ENCODE measurements around the gene APOC4.

Gene APOC4

GRCh38 chr19:44942067-44942571 lies at the start of gene APOC4:
TSS of gene APOC4 (plus strand) at chr19:44942237. CDS start at chr19:44942278, 41 bp downstream.
- H3K9ac ChIP-seq (ENCODE audit: low read depth, low read length): no peak within 1 kb of the TSS
- H3K9me3 ChIP-seq (ENCODE audit: control insufficient read depth, insufficient read depth, low read length): no peaks in the 10 kb centered on the region
- no peaks in the 10 kb centered on the region for H3K36me3 ChIP-seq (ENCODE audit: insufficient read depth, low read length)
- no peaks in the 10 kb centered on the region for H3K4me1 ChIP-seq (ENCODE audit: insufficient read depth, low read length)

GRCh38 chr19:44892932-44893331 lies 49.1 kb upstream of the APOC4 start:
- Histone ChIP-seq H3K4me1 (ENCODE audit: insufficient read depth, low read length) (peaks cover 7% of the 10 kb centered on the region; the same call in 1 of the 2 replicates), H3K9ac (ENCODE audit: low read depth, low read length) (no peak overlapping the region), H3K9me3 (ENCODE audit: control insufficient read depth, insufficient read depth, low read length) (no peaks in the 10 kb centered on the region), H3K36me3 (ENCODE audit: insufficient read depth, low read length) (peaks cover 22% of the 10 kb centered on the region)

DNA sequence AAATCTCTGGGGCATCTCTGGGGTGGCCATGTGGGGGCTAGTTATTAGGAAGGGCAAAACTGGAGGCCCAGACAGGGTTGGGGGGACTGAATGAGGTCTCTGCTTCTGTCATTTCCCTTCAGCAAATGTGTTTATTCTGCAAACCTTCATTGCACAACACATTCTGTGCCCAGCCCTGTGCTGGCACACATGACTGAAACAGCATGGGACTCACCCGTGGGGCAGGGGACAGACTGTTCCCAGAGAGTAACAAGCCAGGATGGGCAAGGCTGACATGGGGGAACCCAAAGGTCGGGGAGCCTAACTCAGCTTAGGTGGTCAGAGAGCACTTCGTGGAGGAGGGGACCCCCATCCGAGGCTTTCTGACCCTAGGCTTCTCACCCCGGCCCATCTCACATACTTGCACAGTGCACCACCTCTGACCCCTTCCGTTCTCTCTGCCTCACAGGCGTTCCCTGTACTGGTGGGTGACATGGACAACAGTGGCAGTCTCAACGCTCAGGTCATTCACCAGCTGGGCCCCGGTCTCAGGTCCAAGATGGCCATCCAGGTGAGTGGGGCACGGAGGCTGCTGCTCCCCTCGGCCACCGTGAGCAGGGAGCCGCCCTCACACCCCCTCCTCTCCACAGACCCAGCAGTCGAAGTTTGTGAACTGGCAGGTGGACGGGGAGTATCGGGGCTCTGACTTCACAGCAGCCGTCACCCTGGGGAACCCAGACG lies 48.5 kb upstream of the APOC4 start:
- Histone ChIP-seq H3K36me3 (ENCODE audit: insufficient read depth, low read length) (peaks cover 22% of the 10 kb centered on the region), H3K9ac (ENCODE audit: low read depth, low read length) (no peak overlapping the region), H3K4me1 (ENCODE audit: insufficient read depth, low read length) (peaks cover 7% of the 10 kb centered on the region; the same call in 1 of the 2 replicates), H3K9me3 (ENCODE audit: control insufficient read depth, insufficient read depth, low read length) (no peaks in the 10 kb centered on the region)

- H3K36me3 ChIP-seq (ENCODE audit: insufficient read depth, low read length): peaks cover 22% of the 10 kb centered on the region
- peaks cover 7% of the 10 kb centered on the region; the same call in 1 of the 2 replicates for H3K4me1 ChIP-seq (ENCODE audit: insufficient read depth, low read length)
These were observed 48.0 kb upstream of the APOC4 start for GRCh38 chr19:44894052-44894400.

DNA sequence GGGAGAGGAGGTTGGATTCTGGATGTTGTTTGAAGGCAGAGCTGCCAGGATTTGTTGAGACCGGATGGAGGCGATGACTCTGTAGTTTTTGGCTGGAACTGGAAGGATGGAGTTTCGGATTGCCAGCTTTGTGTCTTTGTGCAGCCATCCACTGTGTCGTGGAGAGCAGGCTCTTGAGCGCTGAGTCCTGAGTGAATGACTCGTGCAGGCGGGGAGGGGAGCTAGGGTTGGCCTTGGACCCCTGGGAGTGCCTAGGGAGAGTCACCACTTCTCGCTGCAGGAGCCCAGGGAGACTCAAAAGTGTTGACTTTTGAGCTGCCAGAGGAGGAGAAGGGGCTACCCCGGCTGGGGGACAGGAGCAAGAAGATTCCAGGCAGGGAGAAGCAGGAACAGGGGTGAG lies 47.1 kb upstream of the APOC4 start:
- Histone ChIP-seq H3K4me1 (ENCODE audit: insufficient read depth, low read length) (peaks cover 4% of the 10 kb centered on the region; the same call in 1 of the 2 replicates), H3K9ac (ENCODE audit: low read depth, low read length) (no peak overlapping the region), H3K36me3 (ENCODE audit: insufficient read depth, low read length) (peaks cover 25% of the 10 kb centered on the region), H3K9me3 (ENCODE audit: control insufficient read depth, insufficient read depth, low read length) (no peaks in the 10 kb centered on the region)

More at GRCh38 chr19:44894052-44894400, 48.0 kb upstream of the APOC4 start:
- Histone ChIP-seq H3K9me3 (ENCODE audit: control insufficient read depth, insufficient read depth, low read length) (no peaks in the 10 kb centered on the region), H3K9ac (ENCODE audit: low read depth, low read length) (no peak overlapping the region)

GRCh38 chr19:44897835-44898234 lies 44.2 kb upstream of the APOC4 start:
- peaks cover 22% of the 10 kb centered on the region for H3K36me3 ChIP-seq (ENCODE audit: insufficient read depth, low read length)
- no peaks in the 10 kb centered on the region for H3K4me1 ChIP-seq (ENCODE audit: insufficient read depth, low read length)
- no peaks in the 10 kb centered on the region for H3K9me3 ChIP-seq (ENCODE audit: control insufficient read depth, insufficient read depth, low read length)
- no peak overlapping the region for H3K9ac ChIP-seq (ENCODE audit: low read depth, low read length)

- Histone ChIP-seq H3K9me3 (ENCODE audit: control insufficient read depth, insufficient read depth, low read length) (no peaks in the 10 kb centered on the region), H3K36me3 (ENCODE audit: insufficient read depth, low read length) (peaks cover 13% of the 10 kb centered on the region), H3K4me1 (ENCODE audit: insufficient read depth, low read length) (peaks cover 12% of the 10 kb centered on the region; the same call in 1 of the 2 replicates), H3K9ac (ENCODE audit: low read depth, low read length) (no peak overlapping the region)
These were observed 41.5 kb upstream of the APOC4 start for GRCh38 chr19:44900328-44901244.

DNA sequence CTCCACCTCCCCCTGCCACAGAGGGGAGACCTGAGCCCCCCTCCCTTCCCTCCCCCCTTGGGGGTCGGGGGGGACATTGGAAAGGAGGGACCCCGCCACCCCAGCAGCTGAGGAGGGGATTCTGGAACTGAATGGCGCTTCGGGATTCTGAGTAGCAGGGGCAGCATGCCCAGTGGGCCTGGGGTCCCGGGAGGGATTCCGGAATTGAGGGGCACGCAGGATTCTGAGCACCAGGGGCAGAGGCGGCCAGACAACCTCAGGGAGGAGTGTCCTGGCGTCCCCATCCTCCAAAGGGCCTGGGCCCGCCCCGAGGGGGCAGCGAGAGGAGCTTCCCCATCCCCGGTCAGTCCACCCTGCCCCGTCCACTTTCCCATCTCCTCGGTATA lies 38.8 kb upstream of the APOC4 start:
- Histone ChIP-seq H3K9ac (ENCODE audit: low read depth, low read length) (no peak overlapping the region), H3K36me3 (ENCODE audit: insufficient read depth, low read length) (peaks cover 19% of the 10 kb centered on the region), H3K9me3 (ENCODE audit: control insufficient read depth, insufficient read depth, low read length) (no peaks in the 10 kb centered on the region), H3K4me1 (ENCODE audit: insufficient read depth, low read length) (peaks cover 12% of the 10 kb centered on the region; the same call in 1 of the 2 replicates)

DNA sequence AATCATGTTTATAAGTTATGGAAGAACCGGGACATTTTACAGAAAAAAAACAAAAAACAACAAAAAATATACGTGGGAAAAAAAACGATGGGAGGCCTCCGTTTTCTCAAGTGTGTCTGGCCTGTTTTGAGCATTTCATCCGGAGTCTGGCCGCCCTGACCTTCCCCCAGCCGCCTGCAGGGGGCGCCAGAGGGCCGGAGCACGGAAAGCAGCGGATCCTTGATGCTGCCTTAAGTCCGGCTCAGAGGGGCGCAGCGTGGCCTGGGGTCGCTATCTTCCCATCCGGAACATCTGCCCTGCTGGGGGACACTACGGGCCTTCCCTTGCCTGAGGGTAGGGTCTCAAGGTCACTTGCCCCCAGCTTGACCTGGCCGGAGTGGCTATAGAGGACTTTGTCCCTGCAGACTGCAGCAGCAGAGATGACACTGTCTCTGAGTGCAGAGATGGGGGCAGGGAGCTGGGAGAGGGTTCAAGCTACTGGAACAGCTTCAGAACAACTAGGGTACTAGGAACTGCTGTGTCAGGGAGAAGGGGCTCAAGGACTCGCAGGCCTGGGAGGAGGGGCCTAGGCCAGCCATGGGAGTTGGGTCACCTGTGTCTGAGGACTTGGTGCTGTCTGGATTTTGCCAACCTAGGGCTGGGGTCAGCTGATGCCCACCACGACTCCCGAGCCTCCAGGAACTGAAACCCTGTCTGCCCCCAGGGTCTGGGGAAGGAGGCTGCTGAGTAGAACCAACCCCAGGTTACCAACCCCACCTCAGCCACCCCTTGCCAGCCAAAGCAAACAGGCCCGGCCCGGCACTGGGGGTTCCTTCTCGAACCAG lies 38.2 kb upstream of the APOC4 start:
- H3K9me3 ChIP-seq (ENCODE audit: control insufficient read depth, insufficient read depth, low read length): no peaks in the 10 kb centered on the region
- no peak overlapping the region; the same call in 1 of the 2 replicates for H3K9ac ChIP-seq (ENCODE audit: low read depth, low read length)
- peaks cover 12% of the 10 kb centered on the region; the same call in 1 of the 2 replicates for H3K4me1 ChIP-seq (ENCODE audit: insufficient read depth, low read length)
- H3K36me3 ChIP-seq (ENCODE audit: insufficient read depth, low read length): peaks cover 19% of the 10 kb centered on the region

DNA sequence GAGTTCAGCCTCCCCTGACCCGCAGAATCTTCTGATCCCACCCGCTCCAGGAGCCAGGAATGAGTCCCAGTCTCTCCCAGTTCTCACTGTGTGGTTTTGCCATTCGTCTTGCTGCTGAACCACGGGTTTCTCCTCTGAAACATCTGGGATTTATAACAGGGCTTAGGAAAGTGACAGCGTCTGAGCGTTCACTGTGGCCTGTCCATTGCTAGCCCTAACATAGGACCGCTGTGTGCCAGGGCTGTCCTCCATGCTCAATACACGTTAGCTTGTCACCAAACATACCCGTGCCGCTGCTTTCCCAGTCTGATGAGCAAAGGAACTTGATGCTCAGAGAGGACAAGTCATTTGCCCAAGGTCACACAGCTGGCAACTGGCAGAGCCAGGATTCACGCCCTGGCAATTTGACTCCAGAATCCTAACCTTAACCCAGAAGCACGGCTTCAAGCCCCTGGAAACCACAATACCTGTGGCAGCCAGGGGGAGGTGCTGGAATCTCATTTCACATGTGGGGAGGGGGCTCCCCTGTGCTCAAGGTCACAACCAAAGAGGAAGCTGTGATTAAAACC lies 37.5 kb upstream of the APOC4 start:
- H3K9me3 ChIP-seq (ENCODE audit: control insufficient read depth, insufficient read depth, low read length): no peaks in the 10 kb centered on the region
- H3K9ac ChIP-seq (ENCODE audit: low read depth, low read length): no peak overlapping the region

DNA sequence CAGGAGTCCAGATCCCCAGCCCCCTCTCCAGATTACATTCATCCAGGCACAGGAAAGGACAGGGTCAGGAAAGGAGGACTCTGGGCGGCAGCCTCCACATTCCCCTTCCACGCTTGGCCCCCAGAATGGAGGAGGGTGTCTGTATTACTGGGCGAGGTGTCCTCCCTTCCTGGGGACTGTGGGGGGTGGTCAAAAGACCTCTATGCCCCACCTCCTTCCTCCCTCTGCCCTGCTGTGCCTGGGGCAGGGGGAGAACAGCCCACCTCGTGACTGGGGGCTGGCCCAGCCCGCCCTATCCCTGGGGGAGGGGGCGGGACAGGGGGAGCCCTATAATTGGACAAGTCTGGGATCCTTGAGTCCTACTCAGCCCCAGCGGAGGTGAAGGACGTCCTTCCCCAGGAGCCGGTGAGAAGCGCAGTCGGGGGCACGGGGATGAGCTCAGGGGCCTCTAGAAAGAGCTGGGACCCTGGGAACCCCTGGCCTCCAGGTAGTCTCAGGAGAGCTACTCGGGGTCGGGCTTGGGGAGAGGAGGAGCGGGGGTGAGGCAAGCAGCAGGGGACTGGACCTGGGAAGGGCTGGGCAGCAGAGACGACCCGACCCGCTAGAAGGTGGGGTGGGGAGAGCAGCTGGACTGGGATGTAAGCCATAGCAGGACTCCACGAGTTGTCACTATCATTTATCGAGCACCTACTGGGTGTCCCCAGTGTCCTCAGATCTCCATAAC lies 36.4 kb upstream of the APOC4 start, which contains the start of gene APOE:
APOE (plus strand) TSS at position 360 of the 724 bp plus-strand sequence. CDS start 829 bp downstream, outside the sequence.
- peaks cover 12% of the 10 kb centered on the region; the same call in 1 of the 2 replicates for H3K4me1 ChIP-seq (ENCODE audit: insufficient read depth, low read length)
- peaks cover 16% of the 10 kb centered on the region for H3K36me3 ChIP-seq (ENCODE audit: insufficient read depth, low read length)
- H3K9me3 ChIP-seq (ENCODE audit: control insufficient read depth, insufficient read depth, low read length): no peaks in the 10 kb centered on the region
- H3K9ac ChIP-seq (ENCODE audit: low read depth, low read length): peak within 1 kb of the TSS; percentile 91

More for the DNA sequence above, 37.5 kb upstream of the APOC4 start:
- H3K36me3 ChIP-seq (ENCODE audit: insufficient read depth, low read length): peaks cover 21% of the 10 kb centered on the region
- H3K4me1 ChIP-seq (ENCODE audit: insufficient read depth, low read length): peaks cover 12% of the 10 kb centered on the region; the same call in 1 of the 2 replicates

- Histone ChIP-seq H3K4me1 (ENCODE audit: insufficient read depth, low read length) (peaks cover 14% of the 10 kb centered on the region), H3K9ac (ENCODE audit: low read depth, low read length) (no peak overlapping the region)
These were observed 34.4 kb upstream of the APOC4 start for GRCh38 chr19:44907613-44908012.

More at GRCh38 chr19:44907613-44908012, 34.4 kb upstream of the APOC4 start:
- Histone ChIP-seq H3K9me3 (ENCODE audit: control insufficient read depth, insufficient read depth, low read length) (no peaks in the 10 kb centered on the region), H3K36me3 (ENCODE audit: insufficient read depth, low read length) (peaks cover 16% of the 10 kb centered on the region)

Data from ES-I3 (cell line).